H1 (cell line): ENCODE data around the gene CNIH3. TPM values are rescaled to one million over a fixed set of nuclear protein-coding genes. Genes with fewer than 3 reads are reported as not detected.

Experiments
- CTCF ChIA-PET: fragments of 300-600 bp; sonication (Branson Sonifier 250); formaldehyde crosslinking; loops from one replicate; lab custom pipeline; 2021; ENCODE audit not compliant: partially characterized antibody; lab: Charles Lee
- POLR2A ChIA-PET: fragments of 300-600 bp; sonication (Branson Sonifier 250); formaldehyde crosslinking; loops from one replicate; lab custom pipeline; 2021; ENCODE audit warnings: inconsistent platforms; ENCODE audit not compliant: partially characterized antibody; lab: Charles Lee
- DNase-seq, 2 experiments: peaks; one replicate each; pipeline versions ENCODE4 v3.0.0 to v3.0.0-alpha.2; 2010 to 2022; ENCODE audit warnings: low spot score in 2 of 2, low read depth in 1 of 2, mixed read lengths in 1 of 2
- FAIRE-seq: peaks from 2 replicates; lab custom pipeline; 2011; peaks lifted over from hg19 to GRCh38; lab: Jason Lieb, UNC
- H2AFZ ChIP-seq: 2 replicates; pipeline ENCODE4 v1.8.1; 2012; ENCODE audit warnings: low read length, inconsistent platforms
- H2AK5ac ChIP-seq: 2 replicates; pipeline ENCODE4 v1.6.1; 2013; ENCODE audit warnings: low read depth, low read length
- H2BK120ac ChIP-seq: replicated peaks from 2 replicates; pipeline ENCODE3; 2013; ENCODE audit warnings: low read depth, low read length, inconsistent platforms
- H2BK12ac ChIP-seq: 2 replicates; pipeline ENCODE4 v1.6.1; 2013; ENCODE audit warnings: low read depth, low read length
- H2BK15ac ChIP-seq: 2 replicates; pipeline ENCODE4 v1.6.1; 2013; ENCODE audit warnings: low read length
- H2BK20ac ChIP-seq: 2 replicates; pipeline ENCODE4 v1.6.1; 2013; ENCODE audit warnings: low read length
- H2BK5ac ChIP-seq: 2 replicates; pipeline ENCODE4 v1.6.1; 2013; ENCODE audit warnings: low read depth, low read length
- H3K14ac ChIP-seq: 2 replicates; pipeline ENCODE4 v1.6.1; 2013; ENCODE audit warnings: inconsistent platforms; ENCODE audit not compliant: insufficient read length
- H3K18ac ChIP-seq: 2 replicates; pipeline ENCODE4 v1.6.1; 2013; ENCODE audit warnings: low read length; ENCODE audit errors: extremely low read depth
- H3K23ac ChIP-seq: 2 replicates; pipeline ENCODE4 v1.6.1; 2013; ENCODE audit warnings: inconsistent platforms; ENCODE audit not compliant: insufficient read length
- H3K23me2 ChIP-seq: 2 replicates; pipeline ENCODE4 v1.6.1; 2013; ENCODE audit warnings: low read depth, low read length
- H3K27ac ChIP-seq: 2 replicates; pipeline ENCODE4 v1.6.1; 2011; ENCODE audit warnings: low read depth, low read length, inconsistent platforms
- H3K27me3 ChIP-seq, 4 experiments: replicated peaks in 1 of 4; 1 replicate in 1 of 4; 2 replicates in 3 of 4; pipeline versions ENCODE4 v1.6.1 to v1.8.1; 2011 to 2013; ENCODE audit warnings: low read length in 3 of 4, mild to moderate bottlenecking in 3 of 4, inconsistent platforms in 2 of 4, mixed read lengths in 2 of 4, moderate library complexity in 1 of 4; ENCODE audit not compliant: control insufficient read depth in 3 of 4, insufficient read depth in 3 of 4; ENCODE audit errors: extremely low read depth in 1 of 4
- H3K36me3 ChIP-seq, 4 experiments: 2 replicates each; pipeline versions ENCODE4 v1.6.1 to v1.8.1; 2011 to 2013; ENCODE audit warnings: mild to moderate bottlenecking in 4 of 4, low read length in 3 of 4, moderate library complexity in 2 of 4, control low read depth in 1 of 4, inconsistent platforms in 1 of 4; ENCODE audit not compliant: insufficient read depth in 4 of 4, control insufficient read depth in 2 of 4
- H3K4ac ChIP-seq: replicated peaks from 2 replicates; pipeline ENCODE3; 2013; ENCODE audit warnings: low read length, low read depth, mixed read lengths, inconsistent platforms; ENCODE audit not compliant: insufficient read length
- H3K4me1 ChIP-seq, 4 experiments: replicated peaks in 1 of 4; 1 replicate in 1 of 4; 2 replicates in 3 of 4; pipeline versions ENCODE4 v1.6.1 to v1.8.1; 2011 to 2013; ENCODE audit warnings: low read length in 3 of 4, inconsistent platforms in 2 of 4, mixed read lengths in 1 of 4; ENCODE audit not compliant: insufficient read depth in 4 of 4, control insufficient read depth in 3 of 4
- H3K4me2 ChIP-seq, 2 experiments: 2 replicates each; pipeline versions ENCODE4 v1.6.1 to v1.8.1; 2011 to 2013; ENCODE audit warnings: low read depth in 2 of 2, low read length in 2 of 2, control low read depth in 1 of 2, inconsistent platforms in 1 of 2, mild to moderate bottlenecking in 1 of 2; ENCODE audit not compliant: insufficient read depth in 1 of 2
- H3K4me3 ChIP-seq, 4 experiments: fragments of 200-600, 300-600 bp in 1 of 4; sonication (generic), shearing (Covaris generic), sonication (Bioruptor Twin) in 1 of 4; 2 replicates each; pipeline versions ENCODE4 v1.5.1 to v1.8.1; 2011 to 2016; ENCODE audit warnings: low read length in 4 of 4, low read depth in 3 of 4, control low read depth in 2 of 4, inconsistent platforms in 2 of 4, mild to moderate bottlenecking in 2 of 4, mixed read lengths in 1 of 4, moderate library complexity in 1 of 4; ENCODE audit not compliant: insufficient read depth in 2 of 4; ENCODE audit errors: extremely low read depth in 1 of 4
- H3K56ac ChIP-seq: replicated peaks from 2 replicates; pipeline ENCODE3; 2013; ENCODE audit warnings: low read depth, mild to moderate bottlenecking, mixed read lengths, low read length, inconsistent platforms; ENCODE audit not compliant: insufficient read length
- H3K79me1 ChIP-seq: 2 replicates; pipeline ENCODE4 v1.6.1; 2013; ENCODE audit warnings: low read depth, low read length, control low read depth
- H3K79me2 ChIP-seq, 2 experiments: 2 replicates each; pipeline versions ENCODE4 v1.6.1 to v1.8.1; 2012 to 2013; ENCODE audit warnings: low read length in 2 of 2, mild to moderate bottlenecking in 2 of 2, inconsistent platforms in 1 of 2; ENCODE audit not compliant: insufficient read depth in 2 of 2, control insufficient read depth in 1 of 2
- H3K9ac ChIP-seq, 4 experiments: replicated peaks in 1 of 4; 1 replicate in 1 of 4; 2 replicates in 3 of 4; pipeline versions ENCODE4 v1.6.1 to v1.8.1; 2011 to 2013; ENCODE audit warnings: low read depth in 3 of 4, low read length in 3 of 4, control low read depth in 2 of 4, mild to moderate bottlenecking in 2 of 4, moderate library complexity in 2 of 4, inconsistent platforms in 1 of 4; ENCODE audit errors: extremely low read depth in 1 of 4
- H3K9me3 ChIP-seq, 2 experiments: 2 replicates each; pipeline versions ENCODE4 v1.6.1 to v1.8.1; 2012 to 2013; ENCODE audit warnings: mild to moderate bottlenecking in 2 of 2, moderate library complexity in 2 of 2, control low read depth in 1 of 2, inconsistent platforms in 1 of 2, low read depth in 1 of 2, low read length in 1 of 2, mixed read lengths in 1 of 2; ENCODE audit not compliant: insufficient read depth in 2 of 2
- H4K20me1 ChIP-seq, 2 experiments: replicated peaks in 1 of 2; 2 replicates each; pipeline versions ENCODE3 to v1.8.1; 2011 to 2013; ENCODE audit warnings: inconsistent platforms in 2 of 2, low read length in 2 of 2, mild to moderate bottlenecking in 1 of 2; ENCODE audit not compliant: insufficient read depth in 2 of 2, control insufficient read depth in 1 of 2
- H4K5ac ChIP-seq: 2 replicates; pipeline ENCODE4 v1.6.1; 2013; ENCODE audit warnings: low read length, low read depth, mixed read lengths, inconsistent platforms; ENCODE audit not compliant: insufficient read length
- H4K8ac ChIP-seq: 2 replicates; pipeline ENCODE4 v1.8.0; 2013; ENCODE audit warnings: mild to moderate bottlenecking, moderate library complexity, low read length, inconsistent platforms; ENCODE audit not compliant: insufficient read depth; ENCODE audit errors: extremely low read depth
- H4K91ac ChIP-seq: replicated peaks from 2 replicates; pipeline ENCODE3; 2013; ENCODE audit warnings: low read length, mixed read lengths, inconsistent platforms; ENCODE audit not compliant: insufficient read length
- BCL11A ChIP-seq, 2 experiments: IDR thresholded peaks; one replicate each; pipeline ENCODE4 v1.6.1; 2011; ENCODE audit warnings: low read depth in 2 of 2, low read length in 2 of 2, mild to moderate bottlenecking in 2 of 2
- BRCA1 ChIP-seq: IDR thresholded peaks from 2 replicates; pipeline ENCODE4 v1.6.1; 2012; ENCODE audit warnings: low read depth, low read length, improper control_type of control experiment
- EZH2 ChIP-seq: fragments of 200-600 bp; sonication (generic); IDR thresholded peaks from 2 replicates; pipeline ENCODE4 v1.7.1; 2012; ENCODE audit warnings: low read depth, mild to moderate bottlenecking, moderate library complexity, low read length, inconsistent platforms; ENCODE audit not compliant: severe bottlenecking
- GABPA ChIP-seq: IDR thresholded peaks from 2 replicates; pipeline ENCODE4 v1.6.1; 2011; ENCODE audit warnings: mild to moderate bottlenecking, low read length, moderate library complexity, borderline replicate concordance; ENCODE audit not compliant: insufficient read depth
- POLR2AphosphoS5 ChIP-seq: IDR thresholded peaks from 2 replicates; pipeline ENCODE4 v1.6.1; 2011; ENCODE audit warnings: low read depth, low read length
- POU5F1 ChIP-seq: IDR thresholded peaks from 2 replicates; pipeline ENCODE4 v1.6.1; 2011; ENCODE audit warnings: low read depth, mild to moderate bottlenecking, low read length, moderate library complexity
- RXRA ChIP-seq: IDR thresholded peaks from 2 replicates; pipeline ENCODE4 v1.6.1; 2011; ENCODE audit warnings: low read depth, mild to moderate bottlenecking, low read length, moderate library complexity; ENCODE audit not compliant: insufficient read depth
- YY1 ChIP-seq: IDR thresholded peaks from 2 replicates; pipeline ENCODE4 v1.6.1; 2011; ENCODE audit warnings: low read depth, mild to moderate bottlenecking, low read length
- WGBS, 2 experiments: shearing (Covaris generic) in 1 of 2; methylation state at CpG; one replicate each; pipeline versions ENCODE4 v1.1.6 to v1.1.7; 2013 to 2015; ENCODE audit warnings: low lambda C conversion rate in 2 of 2, mixed read lengths in 2 of 2, inconsistent platforms in 1 of 2, low coverage in 1 of 2, missing lambda C conversion rate in 1 of 2; ENCODE audit not compliant: insufficient replicate concordance in 2 of 2, insufficient coverage in 1 of 2, insufficient read length in 1 of 2; ENCODE audit errors: extremely low coverage in 1 of 2, missing lambda C conversion rate in 1 of 2; 5-methylcytosine and 5-hydroxymethylcytosine counted together
- polyA plus RNA-seq, 7 experiments: library from polyadenylated mRNA; depleted of rRNA in 3 of 7; stranded (reverse) in 5 of 7; unstranded in 2 of 7; fragments of >200 nt in 5 of 7; fragments of 200-250 nt in 2 of 7; gene quantifications; 1 replicate in 5 of 7; 2 replicates in 1 of 7; 4 replicates in 1 of 7; pipeline versions ENCODE4 v1.2.1 to v1.2.3, GENCODE V29; 2011 to 2013; ENCODE audit warnings: missing spikeins in 2 of 7, mixed read lengths in 2 of 7
- total RNA-seq: library from RNA; stranded (reverse); fragmentation: NEBNext Ultra II Directional; extraction: Animal tissue kit (Norgen Biotek cat#: 25700); gene quantifications from 2 replicates; pipeline ENCODE4 v1.2.1, GENCODE V29; 2021

Gene CNIH3
- total and polyA plus RNA-seq, 2 of the 8 experiments (the other 6 are each of a cell fraction or from before 2014, with no cell fraction given), result 3.7 to 5.6 TPM

DNA sequence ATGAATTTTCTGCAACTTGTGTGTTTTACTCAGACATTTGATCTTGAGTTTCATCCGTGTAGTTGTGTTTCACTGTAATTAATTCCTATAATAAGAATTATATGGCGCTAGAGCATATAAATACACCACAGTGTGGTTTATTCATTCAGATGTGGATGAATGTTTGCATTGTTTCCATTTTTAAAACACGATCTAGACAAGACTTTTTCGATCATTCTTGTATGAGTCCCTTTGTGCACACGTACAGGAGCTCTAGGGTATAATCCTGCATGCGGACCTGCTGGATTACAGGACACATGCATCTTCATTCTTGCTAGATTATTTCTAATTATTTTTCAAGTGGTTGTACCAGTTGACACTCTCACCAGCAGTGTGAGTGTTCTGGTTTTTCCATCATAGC, 46.8 kb upstream of the CNIH3 start:
- H2BK15ac ChIP-seq, result no peak overlapping the region
- no peak overlapping the region for H2BK20ac ChIP-seq
- no peak overlapping the region for H3K27ac ChIP-seq
- H4K5ac ChIP-seq, result no peak overlapping the region
- H3K23me2 ChIP-seq, result no peaks in the 10 kb centered on the region
- H3K18ac ChIP-seq, result no peak overlapping the region
- H3K9ac ChIP-seq, result no peak overlapping the region
- no peak overlapping the region for H2AK5ac ChIP-seq
- H3K14ac ChIP-seq, result no peak overlapping the region
- no peak for DNase-seq
- no peak overlapping the region for H3K4me2 ChIP-seq
- H3K79me1 ChIP-seq, result no peaks in the 10 kb centered on the region
- ChIA-PET POLR2A (no interaction called here), CTCF (interaction anchor here (0.8 to 1.0 kb wide), 2 partner anchors 13 to 142 kb away, joined by 3 read pairs; no protein-coding TSS in a partner anchor)
- no peak overlapping the region for H4K8ac ChIP-seq
- no peak overlapping the region for H2AFZ ChIP-seq
- no peaks in the 10 kb centered on the region for H3K79me2 ChIP-seq
- H4K91ac ChIP-seq, result no peak overlapping the region
- H3K56ac ChIP-seq, result no peak overlapping the region
- no peak for TF ChIP-seq BCL11A (IDR thresholded peaks at IDR 0.05; ENCODE audit: low read depth in 2 of 2, low read length in 2 of 2)
- no peak for TF ChIP-seq GABPA
- TF ChIP-seq POLR2AphosphoS5, result no peak
- no peak for TF ChIP-seq RXRA
- TF ChIP-seq EZH2, result no peak
- no peak for TF ChIP-seq POU5F1
- no peak for TF ChIP-seq YY1
- no peak for TF ChIP-seq BRCA1
- TF ChIP-seq, all 59 proteins: peak for 0
- Histone ChIP-seq H3K27me3 (0 out of 7 replicates have a peak, but pooled peaks cover 0 to 2% (median 0%) of the 10 kb centered on the region in 4 experiments), H2BK12ac (no peak overlapping the region), H3K4me3 (no peak overlapping the region), H3K36me3 (no peaks in the 10 kb centered on the region), H3K23ac (no peak overlapping the region), H2BK120ac (no peak overlapping the region), H3K9me3 (no peaks in the 10 kb centered on the region), H2BK5ac (no peak overlapping the region), H4K20me1 (no peaks in the 10 kb centered on the region), H3K4me1 (no peaks in the 10 kb centered on the region), H3K4ac (no peak overlapping the region)
- FAIRE-seq, result no peak
- 99% methylated on average over 6 of the region's 6 CpGs; no CpG with 5 or more reads in 1 of the 2 experiments for WGBS, 2 experiments
